HPDE6-E6E7 (cell line): ENCODE data around the gene GIPC1.
"Not testable (repeated sequence)": the region's sequence is repeated elsewhere in the genome, so short reads cannot be mapped to it uniquely, and the experiment has no call there.

Source experiments
- DNase-seq: peaks from one replicate; pipeline ENCODE4 v3.0.0; 2011; ENCODE audit warnings: missing footprints; ENCODE audit errors: extremely low spot score

Gene GIPC1

GRCh38 chr19:14472202-14472938 lies 23.6 kb downstream of the GIPC1 start:
- no peak for DNase-seq

DNA sequence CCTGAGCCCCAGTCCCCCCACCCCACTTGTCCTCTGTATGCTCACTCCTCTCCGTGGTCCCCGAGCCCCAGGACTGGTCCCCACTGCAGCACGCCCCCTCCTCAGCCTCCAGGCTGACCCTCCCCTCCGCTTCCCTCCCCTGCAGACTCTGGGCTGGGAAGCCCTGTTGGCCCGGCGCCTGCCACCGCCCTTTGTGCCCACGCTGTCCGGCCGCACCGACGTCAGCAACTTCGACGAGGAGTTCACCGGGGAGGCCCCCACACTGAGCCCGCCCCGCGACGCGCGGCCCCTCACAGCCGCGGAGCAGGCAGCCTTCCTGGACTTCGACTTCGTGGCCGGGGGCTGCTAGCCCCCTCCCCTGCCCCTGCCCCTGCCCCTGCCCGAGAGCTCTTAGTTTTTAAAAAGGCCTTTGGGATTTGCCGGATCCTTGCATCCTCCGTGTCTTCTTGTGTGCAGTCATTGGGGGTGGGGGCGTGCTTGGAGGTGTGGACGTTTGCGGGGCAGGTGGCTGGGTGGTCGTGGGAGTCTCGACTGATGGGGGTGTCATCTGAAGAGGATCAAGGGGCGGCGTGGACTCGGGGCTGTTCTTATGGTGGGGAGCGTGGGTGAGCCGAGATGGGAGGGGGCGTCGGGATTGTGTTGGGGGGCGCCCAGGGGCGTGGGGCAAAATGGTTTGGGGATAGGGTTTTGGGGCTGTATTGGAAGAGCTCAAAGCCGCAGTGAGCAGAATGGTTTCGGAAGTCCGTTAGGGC lies 24.3 kb downstream of the GIPC1 start:
- DNase-seq = no peak

GRCh38 chr19:14470031-14470876 lies 25.7 kb downstream of the GIPC1 start:
- DNase-seq = no peak

DNA sequence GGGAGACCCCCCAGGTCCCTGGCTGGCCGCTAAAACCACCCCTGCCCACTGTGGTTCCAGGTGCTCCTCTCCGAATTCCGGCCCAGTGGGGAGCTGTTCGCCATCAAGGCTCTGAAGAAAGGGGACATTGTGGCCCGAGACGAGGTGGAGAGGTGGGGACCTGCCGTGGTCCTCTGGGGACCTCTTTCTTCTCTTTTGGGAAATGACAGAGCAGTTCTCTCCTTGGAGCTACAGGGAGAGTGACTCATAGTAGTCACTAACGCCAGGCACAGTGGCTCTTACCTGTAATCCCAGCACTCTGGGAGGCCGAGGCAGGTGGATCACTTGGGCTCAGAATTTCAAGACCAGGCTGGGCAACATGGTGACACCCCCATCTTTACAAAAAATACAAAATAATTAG lies 28.1 kb downstream of the GIPC1 start:
- DNase-seq = no peak

DNA sequence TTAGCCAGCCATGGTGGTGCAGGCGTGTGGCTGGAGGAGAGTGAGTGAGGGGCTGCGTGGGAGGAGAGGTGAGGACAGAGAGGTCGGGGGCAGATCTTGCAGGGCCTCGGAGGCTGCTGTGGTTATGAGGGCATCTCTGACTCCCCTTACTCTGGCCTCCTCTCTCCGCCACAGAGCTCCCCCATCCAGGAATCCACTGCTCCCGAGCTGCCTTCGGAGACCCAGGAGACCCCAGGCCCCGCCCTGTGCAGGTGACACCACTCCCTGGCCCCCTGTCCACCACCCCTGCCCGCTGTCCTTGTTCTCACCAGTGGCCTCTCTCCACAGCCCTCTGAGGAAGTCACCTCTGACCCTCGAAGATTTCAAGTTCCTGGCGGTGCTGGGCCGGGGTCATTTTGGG lies 28.5 kb downstream of the GIPC1 start:
- DNase-seq = no peak

- no peak for DNase-seq
Observed at GRCh38 chr19:14463747-14464146, 32.2 kb downstream of the GIPC1 start.

- DNase-seq = not testable (repeated sequence)
Observed at GRCh38 chr19:14462401-14462800, 33.5 kb downstream of the GIPC1 start.

GRCh38 chr19:14460935-14461334 lies 35.0 kb downstream of the GIPC1 start:
- no peak for DNase-seq

- DNase-seq = no peak
Observed at GRCh38 chr19:14459703-14460102, 36.2 kb downstream of the GIPC1 start.

DNA sequence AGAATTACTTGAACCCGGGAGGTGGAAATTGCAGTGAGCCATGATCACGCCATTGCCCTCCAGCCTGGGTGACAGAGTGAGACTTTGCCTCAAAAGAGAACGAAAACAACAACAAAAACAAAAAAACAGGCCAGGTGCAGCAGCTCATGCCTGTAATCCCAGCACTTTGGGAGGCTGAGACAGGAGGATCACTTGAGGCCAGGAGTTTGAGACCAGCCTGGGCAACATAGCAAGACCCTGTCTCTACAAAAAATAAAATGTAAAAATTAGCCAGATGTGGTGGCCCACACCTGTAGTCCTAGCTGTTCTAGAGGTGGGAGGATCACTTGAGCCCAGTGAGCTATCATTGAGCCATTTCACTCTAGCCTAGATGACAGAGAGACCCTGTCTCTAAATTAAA lies 43.6 kb downstream of the GIPC1 start:
- not testable (repeated sequence) for DNase-seq

GRCh38 chr19:14450876-14451275 lies 45.1 kb downstream of the GIPC1 start:
- DNase-seq = no peak

- DNase-seq = no peak
Observed at GRCh38 chr19:14450168-14450874, 45.6 kb downstream of the GIPC1 start.

- DNase-seq = no peak
Observed at GRCh38 chr19:14449321-14449720, 46.6 kb downstream of the GIPC1 start.

DNA sequence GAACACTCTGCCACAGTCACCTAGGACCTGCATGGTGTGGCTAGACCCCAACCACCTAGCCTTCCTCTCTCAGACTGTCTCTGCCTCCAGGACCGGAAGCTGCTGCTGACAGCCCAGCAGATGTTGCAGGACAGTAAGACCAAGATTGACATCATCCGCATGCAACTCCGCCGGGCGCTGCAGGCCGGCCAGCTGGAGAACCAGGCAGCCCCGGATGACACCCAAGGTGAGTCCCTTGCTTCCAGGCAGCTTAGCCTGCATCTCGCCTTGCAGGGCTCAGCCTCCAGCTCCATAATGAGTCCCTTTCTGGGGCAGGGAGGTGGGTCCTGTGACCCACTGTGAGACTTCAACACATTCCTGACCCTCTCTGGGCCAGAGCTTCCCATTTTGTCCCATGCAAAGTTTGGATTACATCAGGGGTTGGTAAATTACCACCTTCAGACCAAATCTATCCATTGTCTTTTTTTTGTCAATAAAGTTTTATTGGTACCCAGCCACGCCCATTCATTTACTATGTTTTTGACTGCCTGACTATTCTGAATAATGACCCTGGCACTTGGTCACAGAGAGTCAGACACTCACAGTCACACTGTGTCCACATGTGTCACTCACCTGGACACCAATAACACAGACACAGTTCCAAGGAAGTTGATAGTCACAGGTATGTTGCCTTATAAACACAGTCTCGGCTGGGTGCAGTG lies 49.4 kb downstream of the GIPC1 start:
- DNase-seq = no peak

DNA sequence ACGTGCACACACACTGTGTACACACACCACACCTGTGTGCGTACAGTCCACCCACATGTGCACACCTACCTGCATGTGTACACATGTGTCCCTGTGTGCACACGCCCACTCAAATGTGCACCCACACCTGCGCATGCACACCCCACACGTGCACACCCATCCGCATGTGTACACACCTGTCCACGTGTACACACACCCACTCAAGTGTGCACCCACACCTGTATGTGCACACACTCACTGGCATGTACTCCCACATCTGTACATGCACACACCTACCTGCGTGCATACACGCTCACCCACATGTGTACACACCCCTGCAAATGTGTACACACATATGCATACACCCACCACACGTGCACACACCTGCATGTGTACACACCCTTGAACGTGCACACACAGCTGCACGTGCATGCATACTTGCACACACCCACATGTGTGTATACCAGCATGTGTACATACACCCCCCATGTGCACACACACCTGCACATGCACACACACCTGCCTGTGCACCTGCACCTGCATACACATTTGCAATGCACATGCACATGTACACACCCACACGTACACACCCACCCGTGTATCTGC lies 52.2 kb downstream of the GIPC1 start:
- DNase-seq = no peak

DNA sequence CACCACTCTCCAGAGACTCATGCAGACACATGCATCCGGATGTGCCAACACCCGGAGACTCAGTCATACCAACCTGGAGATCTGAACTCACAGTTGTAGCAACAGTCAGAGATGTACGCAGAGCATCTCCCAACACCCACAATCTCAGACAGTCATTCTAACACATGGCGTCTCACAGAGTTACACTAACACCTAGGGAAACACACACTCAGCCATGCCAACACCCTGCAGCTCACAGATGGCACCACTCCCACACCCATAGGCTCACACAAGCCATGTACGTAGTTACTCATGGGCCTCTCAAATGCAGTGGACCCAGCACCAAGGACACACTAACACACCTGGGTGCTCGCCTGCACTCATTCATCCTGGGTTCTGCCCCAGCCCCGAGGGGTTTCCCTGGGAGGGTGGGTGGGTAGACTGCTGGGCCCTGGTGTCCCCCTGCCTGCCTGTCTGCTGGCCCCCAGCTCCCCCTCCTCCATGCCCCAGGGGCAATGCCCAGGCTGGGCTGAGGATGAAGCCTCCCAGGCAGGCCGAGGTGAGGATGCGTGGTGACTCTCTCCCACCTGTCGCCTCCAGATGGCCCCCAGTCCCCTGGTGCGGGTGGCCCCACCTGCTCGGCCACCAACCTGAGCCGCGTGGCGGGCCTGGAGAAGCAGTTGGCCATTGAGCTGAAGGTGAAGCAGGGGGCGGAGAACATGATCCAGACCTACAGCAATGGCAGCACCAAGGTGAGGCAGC lies 52.9 kb downstream of the GIPC1 start:
- no peak for DNase-seq

DNA sequence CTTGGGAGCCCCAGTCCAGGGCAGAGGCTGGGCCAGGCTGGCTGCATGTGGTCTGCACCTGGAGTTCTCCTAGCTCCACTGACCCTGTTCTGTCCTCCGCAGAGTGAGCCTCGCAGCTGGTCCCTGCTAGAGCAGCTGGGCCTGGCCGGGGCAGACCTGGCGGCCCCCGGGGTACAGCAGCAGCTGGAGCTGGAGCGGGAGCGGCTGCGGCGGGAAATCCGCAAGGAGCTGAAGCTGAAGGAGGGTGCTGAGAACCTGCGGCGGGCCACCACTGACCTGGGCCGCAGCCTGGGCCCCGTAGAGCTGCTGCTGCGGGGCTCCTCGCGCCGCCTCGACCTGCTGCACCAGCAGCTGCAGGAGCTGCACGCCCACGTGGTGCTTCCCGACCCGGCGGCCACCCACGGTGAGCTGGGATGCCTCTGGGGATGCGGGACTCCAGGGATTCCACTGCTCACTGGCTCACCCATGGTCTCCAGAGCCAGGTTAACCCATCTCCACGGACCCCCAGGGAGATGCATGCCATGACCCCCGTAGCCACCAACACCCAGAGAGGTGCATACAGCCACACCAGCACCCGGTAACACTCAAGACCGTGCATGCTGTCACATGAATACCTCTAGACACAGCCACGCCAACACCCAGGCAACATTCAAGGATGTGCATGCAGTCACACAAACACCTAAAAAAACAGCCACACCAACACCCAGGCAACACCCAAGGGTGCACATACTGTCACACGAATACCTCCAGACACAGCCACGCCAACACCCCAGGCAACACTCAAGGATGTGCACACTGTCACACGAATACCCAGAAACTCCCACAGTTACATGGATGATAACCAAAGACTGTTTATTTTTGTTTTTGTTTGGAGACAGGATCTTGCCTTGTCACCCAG lies 54.6 kb downstream of the GIPC1 start:
- no peak for DNase-seq

GRCh38 chr19:14440049-14440448 lies 55.9 kb downstream of the GIPC1 start:
- DNase-seq = no peak

DNA sequence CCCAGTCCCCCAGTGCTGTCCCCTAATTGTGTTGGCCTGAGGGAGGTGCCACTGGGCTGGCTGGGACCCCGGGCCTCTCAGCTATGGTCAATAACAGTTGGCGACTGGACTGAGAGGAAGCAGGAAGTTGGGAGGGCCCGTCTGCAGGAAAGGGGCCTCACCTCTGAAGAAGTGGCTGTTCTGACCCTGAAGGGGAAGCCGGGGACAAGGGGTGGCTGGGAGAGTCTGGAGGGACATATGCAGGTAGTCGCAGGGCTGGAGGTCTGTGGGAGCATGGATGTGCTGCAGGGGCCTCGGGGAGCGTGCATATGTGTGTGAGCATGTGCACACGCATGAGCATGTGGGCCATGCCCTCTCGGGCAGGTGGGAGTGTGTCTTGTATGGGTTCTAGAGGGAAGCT lies 56.9 kb downstream of the GIPC1 start:
- DNase-seq = no peak
